Neural cell (in vitro differentiated cells): ENCODE measurements around the gene HIVEP3.

Experiments
- TAF1 ChIP-seq: IDR thresholded peaks from 2 replicates; pipeline ENCODE4 v1.6.1; 2012; ENCODE audit warnings: low read depth
- TF ChIP-seq, protein P1 (sequence below): fragments of 450-650 bp; IDR thresholded peaks from 2 replicates; pipeline ENCODE4 v1.5.1; 2014; ENCODE audit warnings: antibody characterized with exemption, mild to moderate bottlenecking, moderate library complexity; ENCODE audit not compliant: poor library complexity, severe bottlenecking

- TF ChIP-seq, protein P1, sequence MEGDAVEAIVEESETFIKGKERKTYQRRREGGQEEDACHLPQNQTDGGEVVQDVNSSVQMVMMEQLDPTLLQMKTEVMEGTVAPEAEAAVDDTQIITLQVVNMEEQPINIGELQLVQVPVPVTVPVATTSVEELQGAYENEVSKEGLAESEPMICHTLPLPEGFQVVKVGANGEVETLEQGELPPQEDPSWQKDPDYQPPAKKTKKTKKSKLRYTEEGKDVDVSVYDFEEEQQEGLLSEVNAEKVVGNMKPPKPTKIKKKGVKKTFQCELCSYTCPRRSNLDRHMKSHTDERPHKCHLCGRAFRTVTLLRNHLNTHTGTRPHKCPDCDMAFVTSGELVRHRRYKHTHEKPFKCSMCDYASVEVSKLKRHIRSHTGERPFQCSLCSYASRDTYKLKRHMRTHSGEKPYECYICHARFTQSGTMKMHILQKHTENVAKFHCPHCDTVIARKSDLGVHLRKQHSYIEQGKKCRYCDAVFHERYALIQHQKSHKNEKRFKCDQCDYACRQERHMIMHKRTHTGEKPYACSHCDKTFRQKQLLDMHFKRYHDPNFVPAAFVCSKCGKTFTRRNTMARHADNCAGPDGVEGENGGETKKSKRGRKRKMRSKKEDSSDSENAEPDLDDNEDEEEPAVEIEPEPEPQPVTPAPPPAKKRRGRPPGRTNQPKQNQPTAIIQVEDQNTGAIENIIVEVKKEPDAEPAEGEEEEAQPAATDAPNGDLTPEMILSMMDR, result no peak
- no peak for TF ChIP-seq TAF1
These were observed 426.3 kb downstream of the HIVEP3 start for GRCh38 chr1:41492341-41492848.
